DND-41 (cell line): ENCODE data around the gene WDFY4.

Source experiments
- ATAC-seq: fragments of 200-7000 bp; cut with Tn5 transposase; 3 replicates; pipeline ENCODE4 v1.9.1; 2021; ENCODE audit warnings: low read depth; ENCODE audit not compliant: insufficient read depth
- DNase-seq: peaks from one replicate; pipeline ENCODE4 v3.0.0-alpha.2; 2020
- H2AFZ ChIP-seq: 2 replicates; pipeline ENCODE4 v1.6.0; 2012; ENCODE audit warnings: low read depth, low read length
- H3K27ac ChIP-seq: 2 replicates; pipeline ENCODE4 v1.5.1; 2012; ENCODE audit warnings: low read length, inconsistent platforms
- H3K27me3 ChIP-seq: fragments of 200-600 bp; sonication (generic); 2 replicates; pipeline ENCODE4 v1.6.0; 2012; ENCODE audit warnings: low read length, mild to moderate bottlenecking, inconsistent platforms; ENCODE audit not compliant: insufficient read depth, poor library complexity
- H3K36me3 ChIP-seq: 2 replicates; pipeline ENCODE4 v1.5.1; 2012; ENCODE audit warnings: low read length, inconsistent platforms; ENCODE audit not compliant: insufficient read depth
- H3K4me1 ChIP-seq: 2 replicates; pipeline ENCODE4 v1.5.1; 2012; ENCODE audit warnings: mild to moderate bottlenecking, low read length; ENCODE audit not compliant: insufficient read depth
- H3K4me2 ChIP-seq: 2 replicates; pipeline ENCODE4 v1.6.0; 2012; ENCODE audit warnings: mild to moderate bottlenecking, moderate library complexity, low read length, inconsistent platforms; ENCODE audit not compliant: insufficient read depth
- H3K4me3 ChIP-seq, 2 experiments: fragments of 200-600 bp in 1 of 2; shearing (Covaris generic) in 1 of 2; 2 replicates each; pipeline ENCODE4 v1.5.1; 2012 to 2016; ENCODE audit warnings: inconsistent platforms in 2 of 2, low read length in 2 of 2, mild to moderate bottlenecking in 2 of 2, low read depth in 1 of 2, moderate library complexity in 1 of 2
- H3K79me2 ChIP-seq: 2 replicates; pipeline ENCODE4 v1.6.0; 2012; ENCODE audit warnings: low read length, inconsistent platforms; ENCODE audit not compliant: insufficient read depth
- H3K9ac ChIP-seq: 2 replicates; pipeline ENCODE4 v1.6.0; 2012; ENCODE audit warnings: low read depth, mild to moderate bottlenecking, inconsistent platforms, low read length, moderate library complexity
- H3K9me3 ChIP-seq: 2 replicates; pipeline ENCODE4 v1.5.1; 2012; ENCODE audit warnings: low read length, moderate library complexity, mild to moderate bottlenecking, inconsistent platforms; ENCODE audit not compliant: insufficient read depth, severe bottlenecking
- H4K20me1 ChIP-seq: 2 replicates; pipeline ENCODE4 v1.6.0; 2012; ENCODE audit warnings: low read length; ENCODE audit not compliant: insufficient read depth
- EZH2 ChIP-seq: IDR thresholded peaks from 3 replicates; pipeline ENCODE4 v1.6.1; 2012; ENCODE audit warnings: borderline replicate concordance, low read depth, mild to moderate bottlenecking, moderate library complexity, low read length, inconsistent platforms; ENCODE audit not compliant: severe bottlenecking
- TF ChIP-seq, protein P1 (sequence below): IDR thresholded peaks from 2 replicates; pipeline ENCODE4 v1.5.1; 2012; ENCODE audit warnings: borderline replicate concordance, low read length, moderate library complexity, mild to moderate bottlenecking; ENCODE audit not compliant: poor library complexity, severe bottlenecking; ENCODE audit errors: extremely low read depth

WDFY4 gene

DNA sequence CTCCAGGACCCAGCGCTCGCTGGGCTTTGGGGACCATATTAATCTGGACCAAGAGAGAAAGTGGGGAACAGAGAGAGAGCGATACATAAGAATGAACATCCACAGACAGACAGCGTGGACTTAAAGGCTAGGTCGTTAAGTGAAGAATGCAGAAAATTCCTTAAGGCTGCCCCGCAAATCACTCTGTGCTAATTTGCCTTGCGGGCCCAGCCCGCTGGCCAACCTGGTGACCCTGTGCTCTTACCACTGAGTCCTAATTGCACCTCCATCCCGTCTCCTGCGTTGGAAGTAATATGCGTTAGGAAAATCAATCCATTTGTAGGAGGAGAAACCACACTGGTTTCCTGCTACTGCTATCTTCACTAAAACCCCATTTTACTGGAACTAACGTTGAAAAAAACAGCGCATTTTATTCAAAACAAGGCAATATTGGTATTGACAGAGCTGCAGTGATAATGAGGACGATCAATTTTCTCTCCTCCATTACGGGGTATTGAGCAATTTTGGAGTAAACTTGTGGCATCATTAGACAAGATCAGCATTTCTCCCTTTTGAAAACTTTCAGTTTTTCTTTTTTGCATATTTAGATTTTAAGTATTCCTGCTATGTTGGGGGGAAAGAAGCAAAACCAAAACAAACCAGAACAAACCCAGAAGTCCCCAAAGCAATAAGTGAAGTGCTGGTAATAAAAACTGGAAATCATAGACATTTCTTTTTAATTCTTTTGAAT lies 85.2 kb downstream of the WDFY4 start:
- H3K4me1 ChIP-seq: no peaks in the 10 kb centered on the region
- H3K9ac ChIP-seq: no peak overlapping the region
- H3K36me3 ChIP-seq: no peaks in the 10 kb centered on the region
- H3K9me3 ChIP-seq: no peaks in the 10 kb centered on the region
- H3K4me3 ChIP-seq: no peak overlapping the region
- H3K4me2 ChIP-seq: no peak overlapping the region
- TF ChIP-seq, protein P1, sequence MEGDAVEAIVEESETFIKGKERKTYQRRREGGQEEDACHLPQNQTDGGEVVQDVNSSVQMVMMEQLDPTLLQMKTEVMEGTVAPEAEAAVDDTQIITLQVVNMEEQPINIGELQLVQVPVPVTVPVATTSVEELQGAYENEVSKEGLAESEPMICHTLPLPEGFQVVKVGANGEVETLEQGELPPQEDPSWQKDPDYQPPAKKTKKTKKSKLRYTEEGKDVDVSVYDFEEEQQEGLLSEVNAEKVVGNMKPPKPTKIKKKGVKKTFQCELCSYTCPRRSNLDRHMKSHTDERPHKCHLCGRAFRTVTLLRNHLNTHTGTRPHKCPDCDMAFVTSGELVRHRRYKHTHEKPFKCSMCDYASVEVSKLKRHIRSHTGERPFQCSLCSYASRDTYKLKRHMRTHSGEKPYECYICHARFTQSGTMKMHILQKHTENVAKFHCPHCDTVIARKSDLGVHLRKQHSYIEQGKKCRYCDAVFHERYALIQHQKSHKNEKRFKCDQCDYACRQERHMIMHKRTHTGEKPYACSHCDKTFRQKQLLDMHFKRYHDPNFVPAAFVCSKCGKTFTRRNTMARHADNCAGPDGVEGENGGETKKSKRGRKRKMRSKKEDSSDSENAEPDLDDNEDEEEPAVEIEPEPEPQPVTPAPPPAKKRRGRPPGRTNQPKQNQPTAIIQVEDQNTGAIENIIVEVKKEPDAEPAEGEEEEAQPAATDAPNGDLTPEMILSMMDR: no peak
- no peak for TF ChIP-seq EZH2
- no peaks in the 10 kb centered on the region for H3K27me3 ChIP-seq
- ATAC-seq: no peak
- no peaks in the 10 kb centered on the region for H4K20me1 ChIP-seq
- no peak for DNase-seq
- no peaks in the 10 kb centered on the region for H3K79me2 ChIP-seq
- no peak overlapping the region for H2AFZ ChIP-seq
- no peak overlapping the region for H3K27ac ChIP-seq

DNA sequence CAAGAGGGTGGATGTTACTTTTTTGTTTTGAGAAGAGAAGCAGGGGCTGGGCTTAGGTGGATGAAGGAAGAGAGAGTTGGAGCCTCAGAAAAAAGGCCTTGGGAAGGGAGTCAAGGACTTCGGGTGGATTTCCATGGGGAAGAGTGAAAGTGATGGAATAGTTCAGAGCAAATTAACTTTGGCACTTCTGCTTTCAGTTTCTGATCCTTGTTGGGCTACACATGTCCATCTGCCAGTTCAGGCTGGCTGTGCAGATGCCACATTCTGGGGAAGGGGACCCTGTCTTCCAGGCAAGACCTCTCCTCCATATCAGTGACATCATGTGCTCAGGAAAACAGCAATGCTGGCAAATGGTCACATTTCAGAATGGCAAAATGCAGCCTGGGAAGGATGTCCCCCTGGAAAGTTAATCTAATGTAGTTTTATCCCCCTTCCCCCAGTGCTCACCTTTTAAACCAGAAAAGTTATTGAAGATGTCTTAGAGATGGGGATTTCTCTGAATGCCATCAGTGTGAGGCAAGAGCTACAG lies 86.0 kb downstream of the WDFY4 start:
- H3K4me2 ChIP-seq: no peak overlapping the region
- DNase-seq: no peak
- H3K9me3 ChIP-seq: no peaks in the 10 kb centered on the region
- no peak overlapping the region for H2AFZ ChIP-seq
- H3K9ac ChIP-seq: no peak overlapping the region
- TF ChIP-seq EZH2: no peak
- TF ChIP-seq, protein P1: no peak
- no peaks in the 10 kb centered on the region for H3K36me3 ChIP-seq
- H3K27me3 ChIP-seq: no peaks in the 10 kb centered on the region
- no peak for ATAC-seq
- H3K4me3 ChIP-seq: no peak overlapping the region
- no peak overlapping the region for H3K27ac ChIP-seq
- no peaks in the 10 kb centered on the region for H4K20me1 ChIP-seq
- no peaks in the 10 kb centered on the region for H3K4me1 ChIP-seq
- H3K79me2 ChIP-seq: no peaks in the 10 kb centered on the region

GRCh38 chr10:48771234-48771633 lies 86.6 kb downstream of the WDFY4 start:
- no peaks in the 10 kb centered on the region for H3K36me3 ChIP-seq
- H3K9ac ChIP-seq: no peak overlapping the region
- H3K4me2 ChIP-seq: no peak overlapping the region
- H3K27ac ChIP-seq: no peak overlapping the region
- no peaks in the 10 kb centered on the region for H3K79me2 ChIP-seq
- TF ChIP-seq EZH2: no peak
- TF ChIP-seq, protein P1: no peak
- no peaks in the 10 kb centered on the region for H3K9me3 ChIP-seq
- no peak overlapping the region for H3K4me3 ChIP-seq
- ATAC-seq: no peak
- no peaks in the 10 kb centered on the region for H3K4me1 ChIP-seq
- DNase-seq: no peak
- H2AFZ ChIP-seq: no peak overlapping the region
- H4K20me1 ChIP-seq: no peaks in the 10 kb centered on the region
- no peaks in the 10 kb centered on the region for H3K27me3 ChIP-seq
